Measurements from ENCODE around the gene DGLUCY.

Gene DGLUCY

DNA sequence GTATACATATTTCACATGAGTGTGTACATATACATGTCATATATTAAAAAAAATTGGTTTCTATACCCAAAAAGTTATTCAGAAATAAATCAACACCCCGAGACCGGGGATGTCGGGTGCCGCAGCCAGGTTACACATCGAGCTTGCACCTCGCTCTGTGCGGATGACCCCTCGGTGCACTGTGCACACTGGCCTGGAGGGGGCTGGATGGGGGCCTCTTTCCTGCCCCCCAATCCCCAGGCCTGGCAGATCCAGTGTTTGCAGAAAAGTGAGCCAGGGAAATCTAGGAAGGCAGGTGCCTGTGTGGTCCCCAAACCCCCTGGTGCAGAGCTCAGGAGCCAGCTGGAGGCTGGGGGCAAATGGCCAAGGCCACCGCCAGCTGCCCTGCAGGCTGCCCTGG lies 157.8 kb downstream of the DGLUCY start:
- no peaks in the 10 kb centered on the region for H3K79me2 ChIP-seq (ENCODE audit: insufficient read depth, low read length)
- H4K20me1 ChIP-seq (ENCODE audit: insufficient read depth, low read length, poor library complexity, severe bottlenecking), result no peaks in the 10 kb centered on the region
- H3K4me2 ChIP-seq (ENCODE audit: low read depth, low read length, poor library complexity, severe bottlenecking), result no peak overlapping the region
- no peaks in the 10 kb centered on the region for H3K9me2 ChIP-seq (replicated peaks; ENCODE audit: low read depth, low read length)
- H3K9me3 ChIP-seq (ENCODE audit: insufficient read depth, low read depth, low read length), result no peaks in the 10 kb centered on the region
- H3K9ac ChIP-seq (ENCODE audit: low read depth, low read length, poor library complexity, severe bottlenecking), result no peak overlapping the region
- no peak overlapping the region for H3K4me3 ChIP-seq (ENCODE audit: low read length, poor library complexity, severe bottlenecking)
- no peaks in the 10 kb centered on the region for H3F3A ChIP-seq (ENCODE audit: low read depth)
- H3K27me3 ChIP-seq (ENCODE audit: insufficient read depth, low read length, poor library complexity, severe bottlenecking), result no peaks in the 10 kb centered on the region
- no peak for TF ChIP-seq EZH2phosphoT487 (IDR thresholded peaks at IDR 0.05; ENCODE audit: borderline replicate concordance)
- TF ChIP-seq, protein P1, sequence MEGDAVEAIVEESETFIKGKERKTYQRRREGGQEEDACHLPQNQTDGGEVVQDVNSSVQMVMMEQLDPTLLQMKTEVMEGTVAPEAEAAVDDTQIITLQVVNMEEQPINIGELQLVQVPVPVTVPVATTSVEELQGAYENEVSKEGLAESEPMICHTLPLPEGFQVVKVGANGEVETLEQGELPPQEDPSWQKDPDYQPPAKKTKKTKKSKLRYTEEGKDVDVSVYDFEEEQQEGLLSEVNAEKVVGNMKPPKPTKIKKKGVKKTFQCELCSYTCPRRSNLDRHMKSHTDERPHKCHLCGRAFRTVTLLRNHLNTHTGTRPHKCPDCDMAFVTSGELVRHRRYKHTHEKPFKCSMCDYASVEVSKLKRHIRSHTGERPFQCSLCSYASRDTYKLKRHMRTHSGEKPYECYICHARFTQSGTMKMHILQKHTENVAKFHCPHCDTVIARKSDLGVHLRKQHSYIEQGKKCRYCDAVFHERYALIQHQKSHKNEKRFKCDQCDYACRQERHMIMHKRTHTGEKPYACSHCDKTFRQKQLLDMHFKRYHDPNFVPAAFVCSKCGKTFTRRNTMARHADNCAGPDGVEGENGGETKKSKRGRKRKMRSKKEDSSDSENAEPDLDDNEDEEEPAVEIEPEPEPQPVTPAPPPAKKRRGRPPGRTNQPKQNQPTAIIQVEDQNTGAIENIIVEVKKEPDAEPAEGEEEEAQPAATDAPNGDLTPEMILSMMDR (conservative IDR thresholded peaks at IDR 0.05; ENCODE audit: low read length), result no peak
- H2AFZ ChIP-seq (ENCODE audit: low read length), result no peak overlapping the region
- peaks cover 50% of the 10 kb centered on the region; the same call in 1 of the 2 replicates for H3K36me3 ChIP-seq (ENCODE audit: insufficient read depth, low read length)
- no peaks in the 10 kb centered on the region for H3K4me1 ChIP-seq (ENCODE audit: insufficient read depth, low read length, poor library complexity, severe bottlenecking)

DNA sequence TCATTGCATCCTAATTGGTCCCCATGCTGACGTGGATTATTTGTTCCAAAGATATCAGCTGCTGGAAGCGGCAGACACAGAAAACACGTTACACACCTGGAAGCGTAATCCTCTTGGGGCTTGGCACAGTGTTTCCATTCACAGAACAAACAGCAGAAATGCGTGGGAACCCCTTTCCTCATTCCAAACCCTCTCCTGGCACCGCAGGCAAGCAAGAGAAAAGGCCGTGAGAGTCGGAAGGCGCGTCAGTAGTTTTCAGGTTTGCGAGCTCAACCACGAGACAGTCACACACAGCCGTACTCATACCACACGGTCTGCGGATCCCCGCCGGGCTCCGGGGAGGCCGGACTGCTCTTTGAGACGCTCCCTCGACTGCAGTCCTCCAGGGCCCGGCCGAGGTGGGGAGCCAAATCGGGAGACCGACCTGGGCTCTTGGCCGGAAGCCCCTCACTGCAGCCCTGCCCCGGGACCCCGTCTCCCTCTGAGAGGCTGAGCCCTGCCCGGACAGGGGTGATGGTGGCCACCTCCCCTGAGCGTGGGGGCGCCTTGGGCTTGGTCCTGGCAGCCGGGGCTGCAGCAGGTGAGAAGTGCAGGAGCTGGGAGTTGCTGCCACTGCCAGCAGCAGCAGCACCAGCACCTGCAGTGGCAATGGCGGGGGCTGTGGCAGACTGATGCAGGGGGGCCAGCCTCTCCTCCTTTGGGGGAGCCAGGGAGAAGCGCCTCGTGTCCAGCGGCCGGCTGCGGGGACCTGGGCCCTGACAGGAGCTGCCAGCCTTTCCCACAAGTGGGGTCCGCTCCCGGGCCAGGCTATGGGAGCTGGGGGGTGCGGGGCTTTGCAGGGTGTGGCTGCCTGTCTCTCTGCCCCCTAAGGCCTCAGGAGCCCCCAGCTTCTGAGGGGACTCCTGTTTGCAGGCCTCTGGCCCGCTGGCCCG lies 158.7 kb downstream of the DGLUCY start:
- Histone ChIP-seq H3K9ac (ENCODE audit: low read depth, low read length, poor library complexity, severe bottlenecking) (no peak overlapping the region), H3K36me3 (ENCODE audit: insufficient read depth, low read length) (peaks cover 60% of the 10 kb centered on the region; the same call in 1 of the 2 replicates), H3K9me2 (replicated peaks; ENCODE audit: low read depth, low read length) (no peaks in the 10 kb centered on the region), H3K4me2 (ENCODE audit: low read depth, low read length, poor library complexity, severe bottlenecking) (no peak overlapping the region), H2AFZ (ENCODE audit: low read length) (no peak overlapping the region), H3K9me3 (ENCODE audit: insufficient read depth, low read depth, low read length) (no peaks in the 10 kb centered on the region), H4K20me1 (ENCODE audit: insufficient read depth, low read length, poor library complexity, severe bottlenecking) (no peaks in the 10 kb centered on the region), H3F3A (ENCODE audit: low read depth) (no peaks in the 10 kb centered on the region), H3K4me1 (ENCODE audit: insufficient read depth, low read length, poor library complexity, severe bottlenecking) (no peaks in the 10 kb centered on the region), H3K79me2 (ENCODE audit: insufficient read depth, low read length) (no peaks in the 10 kb centered on the region), H3K4me3 (ENCODE audit: low read length, poor library complexity, severe bottlenecking) (no peak overlapping the region), H3K27me3 (ENCODE audit: insufficient read depth, low read length, poor library complexity, severe bottlenecking) (no peaks in the 10 kb centered on the region)
- no peak for TF ChIP-seq EZH2phosphoT487 (IDR thresholded peaks at IDR 0.05; ENCODE audit: borderline replicate concordance)
- TF ChIP-seq, protein P1 (conservative IDR thresholded peaks at IDR 0.05; ENCODE audit: low read length), result no peak

DNA sequence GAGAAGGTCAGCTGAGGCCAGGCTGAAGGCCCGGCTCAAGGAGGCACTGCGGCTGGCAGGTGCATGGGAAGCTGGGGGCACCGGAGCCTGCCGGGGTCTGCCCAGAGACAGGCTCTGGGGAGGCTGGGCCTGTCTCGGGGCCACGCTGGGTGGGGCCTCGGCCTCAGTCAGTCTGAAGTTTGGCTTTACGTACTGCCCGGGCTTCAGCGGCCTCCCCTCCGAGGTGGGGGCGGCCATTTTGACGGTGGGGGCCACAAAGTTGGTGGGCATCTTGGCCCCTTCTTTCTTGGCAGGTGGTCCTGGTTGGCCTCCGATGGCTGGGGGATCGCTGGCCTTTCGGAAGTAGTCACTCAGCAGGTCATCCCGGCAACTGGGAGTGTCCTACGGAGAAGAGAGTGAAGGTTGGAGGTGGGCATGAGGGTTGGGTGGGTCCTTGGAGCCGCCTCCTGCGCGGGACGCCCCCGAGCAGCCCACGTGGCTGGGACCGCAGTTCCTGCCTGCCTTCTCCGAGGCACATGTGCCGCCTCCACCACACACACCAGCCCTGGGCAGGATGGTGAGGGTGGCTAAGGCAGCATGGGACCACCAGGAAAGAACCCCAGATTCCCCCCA lies 159.5 kb downstream of the DGLUCY start:
- Histone ChIP-seq H4K20me1 (ENCODE audit: insufficient read depth, low read length, poor library complexity, severe bottlenecking) (no peaks in the 10 kb centered on the region), H3F3A (ENCODE audit: low read depth) (no peaks in the 10 kb centered on the region), H3K4me2 (ENCODE audit: low read depth, low read length, poor library complexity, severe bottlenecking) (no peak overlapping the region), H3K4me3 (ENCODE audit: low read length, poor library complexity, severe bottlenecking) (no peak overlapping the region), H3K4me1 (ENCODE audit: insufficient read depth, low read length, poor library complexity, severe bottlenecking) (no peaks in the 10 kb centered on the region), H3K9me3 (ENCODE audit: insufficient read depth, low read depth, low read length) (no peaks in the 10 kb centered on the region), H3K9me2 (replicated peaks; ENCODE audit: low read depth, low read length) (no peaks in the 10 kb centered on the region), H3K79me2 (ENCODE audit: insufficient read depth, low read length) (no peaks in the 10 kb centered on the region), H3K36me3 (ENCODE audit: insufficient read depth, low read length) (peaks cover 67% of the 10 kb centered on the region; the same call in 1 of the 2 replicates), H2AFZ (ENCODE audit: low read length) (no peak overlapping the region), H3K9ac (ENCODE audit: low read depth, low read length, poor library complexity, severe bottlenecking) (no peak overlapping the region), H3K27me3 (ENCODE audit: insufficient read depth, low read length, poor library complexity, severe bottlenecking) (no peaks in the 10 kb centered on the region)
- TF ChIP-seq, protein P1 (conservative IDR thresholded peaks at IDR 0.05; ENCODE audit: low read length), result no peak
- TF ChIP-seq EZH2phosphoT487 (IDR thresholded peaks at IDR 0.05; ENCODE audit: borderline replicate concordance), result no peak
